H9 (cell line): ENCODE results near the gene TNFAIP3. TPM values are rescaled to one million over a fixed set of nuclear protein-coding genes. Genes with fewer than 3 reads are reported as not detected.

Source experiments
- DNase-seq: peaks from one replicate; pipeline ENCODE4 v3.0.0-alpha.2; 2017
- H2AFZ ChIP-seq: one replicate; pipeline ENCODE4 v1.6.1; 2013; ENCODE audit warnings: mild to moderate bottlenecking, low read length, control low read depth, moderate library complexity
- H2AK5ac ChIP-seq: 2 replicates; pipeline ENCODE4 v1.6.1; 2013; ENCODE audit warnings: low read length, control low read depth, mixed read lengths; ENCODE audit not compliant: insufficient read length
- H2BK120ac ChIP-seq: one replicate; pipeline ENCODE4 v1.6.1; 2013; ENCODE audit warnings: low read depth, mild to moderate bottlenecking, low read length, control low read depth, inconsistent platforms; ENCODE audit not compliant: poor library complexity, severe bottlenecking
- H2BK12ac ChIP-seq: 2 replicates; pipeline ENCODE4 v1.6.1; 2013; ENCODE audit warnings: low read length, control low read depth, mixed read lengths, low read depth; ENCODE audit not compliant: insufficient read length
- H2BK15ac ChIP-seq: 2 replicates; pipeline ENCODE4 v1.6.1; 2013; ENCODE audit warnings: low read depth, low read length, control low read depth
- H2BK20ac ChIP-seq: one replicate; pipeline ENCODE4 v1.6.1; 2013; ENCODE audit warnings: low read depth, mild to moderate bottlenecking, low read length, control low read depth, inconsistent platforms; ENCODE audit not compliant: poor library complexity, severe bottlenecking
- H2BK5ac ChIP-seq: 2 replicates; pipeline ENCODE4 v1.6.1; 2013; ENCODE audit warnings: low read length, control low read depth, mixed read lengths; ENCODE audit not compliant: insufficient read length
- H3K14ac ChIP-seq: 2 replicates; pipeline ENCODE4 v1.6.1; 2013; ENCODE audit warnings: low read length, control low read depth; ENCODE audit not compliant: insufficient read depth
- H3K18ac ChIP-seq: 2 replicates; pipeline ENCODE4 v1.6.1; 2013; ENCODE audit warnings: low read depth, mild to moderate bottlenecking, mixed read lengths, low read length, control low read depth; ENCODE audit not compliant: insufficient read length
- H3K23ac ChIP-seq: 2 replicates; pipeline ENCODE4 v1.6.1; 2013; ENCODE audit warnings: low read length, control low read depth, mixed read lengths, low read depth; ENCODE audit not compliant: insufficient read length
- H3K23me2 ChIP-seq: 2 replicates; pipeline ENCODE4 v1.6.1; 2013; ENCODE audit warnings: low read depth, mild to moderate bottlenecking, mixed read lengths, low read length, control low read depth; ENCODE audit not compliant: insufficient read length, poor library complexity, severe bottlenecking
- H3K27ac ChIP-seq: 2 replicates; pipeline ENCODE4 v1.5.1; 2013; ENCODE audit warnings: low read length, control low read depth, mixed read lengths, low read depth; ENCODE audit not compliant: insufficient read length
- H3K27me3 ChIP-seq: 2 replicates; pipeline ENCODE4 v1.6.1; 2013; ENCODE audit warnings: low read length, control low read depth, inconsistent platforms; ENCODE audit not compliant: insufficient read depth
- H3K4ac ChIP-seq: 2 replicates; pipeline ENCODE4 v1.6.1; 2013; ENCODE audit warnings: low read depth, mild to moderate bottlenecking, control low read depth, inconsistent platforms, low read length, moderate library complexity
- H3K4me1 ChIP-seq: 2 replicates; pipeline ENCODE4 v1.6.1; 2013; ENCODE audit warnings: low read length, control low read depth, inconsistent platforms; ENCODE audit not compliant: insufficient read depth
- H3K4me2 ChIP-seq: 2 replicates; pipeline ENCODE4 v1.6.1; 2013; ENCODE audit warnings: low read length, control low read depth, mixed read lengths; ENCODE audit not compliant: insufficient read length, insufficient read depth
- H3K56ac ChIP-seq: 2 replicates; pipeline ENCODE4 v1.6.1; 2013; ENCODE audit warnings: low read depth, mild to moderate bottlenecking, mixed read lengths, low read length, control low read depth; ENCODE audit not compliant: insufficient read length
- H3K79me1 ChIP-seq: 2 replicates; pipeline ENCODE4 v1.6.1; 2013; ENCODE audit warnings: low read depth, mild to moderate bottlenecking, moderate library complexity, low read length, control low read depth, inconsistent platforms; ENCODE audit not compliant: insufficient read depth, poor library complexity, severe bottlenecking
- H3K79me2 ChIP-seq: 2 replicates; pipeline ENCODE4 v1.6.1; 2013; ENCODE audit warnings: low read length, control low read depth, inconsistent platforms; ENCODE audit not compliant: insufficient read depth
- H3K9ac ChIP-seq: 2 replicates; pipeline ENCODE4 v1.6.1; 2013; ENCODE audit warnings: low read length, control low read depth, mixed read lengths; ENCODE audit not compliant: insufficient read length; ENCODE audit errors: extremely low read depth
- H3K9me3 ChIP-seq: one replicate; pipeline ENCODE4 v1.6.1; 2013; ENCODE audit warnings: low read depth, low read length, inconsistent platforms; ENCODE audit not compliant: control insufficient read depth
- H3T11ph ChIP-seq: one replicate; pipeline ENCODE4 v1.6.1; 2013; ENCODE audit warnings: mild to moderate bottlenecking, low read length, control low read depth, inconsistent platforms
- H4K20me1 ChIP-seq: one replicate; pipeline ENCODE4 v1.6.1; 2013; ENCODE audit not compliant: control insufficient read depth, insufficient read length, insufficient read depth
- H4K5ac ChIP-seq: 2 replicates; pipeline ENCODE4 v1.6.1; 2013; ENCODE audit warnings: low read depth, mild to moderate bottlenecking, mixed read lengths, low read length, control low read depth; ENCODE audit not compliant: insufficient read length
- H4K8ac ChIP-seq: replicated peaks from 2 replicates; pipeline ENCODE4 v1.6.1; 2013; ENCODE audit warnings: low read length, control low read depth, mixed read lengths, low read depth; ENCODE audit not compliant: insufficient read length
- H4K91ac ChIP-seq: 2 replicates; pipeline ENCODE4 v1.6.1; 2013; ENCODE audit warnings: low read depth, mild to moderate bottlenecking, moderate library complexity, mixed read lengths, low read length, control low read depth; ENCODE audit not compliant: insufficient read length
- H3K27ac Mint-ChIP-seq, 3 experiments: 2 replicates in 2 of 3; 3 replicates in 1 of 3; pipeline ENCODE4 v1.8.0; 2020 to 2021; ENCODE audit warnings: mixed read lengths in 3 of 3, mild to moderate bottlenecking in 1 of 3, moderate library complexity in 1 of 3
- H3K27me3 Mint-ChIP-seq: 2 replicates; pipeline ENCODE4 v1.8.0; 2021; ENCODE audit warnings: low read depth, mild to moderate bottlenecking, moderate library complexity, mixed read lengths
- H3K36me3 Mint-ChIP-seq, 3 experiments: 2 replicates in 2 of 3; 3 replicates in 1 of 3; pipeline ENCODE4 v1.8.0; 2020 to 2021; ENCODE audit warnings: low read depth in 3 of 3, mixed read lengths in 3 of 3; ENCODE audit not compliant: insufficient read depth in 1 of 3
- H3K4me1 Mint-ChIP-seq, 2 experiments: 2 replicates each; pipeline ENCODE4 v1.8.0; 2020; ENCODE audit warnings: mixed read lengths in 2 of 2
- H3K4me3 Mint-ChIP-seq, 2 experiments: 2 replicates in 1 of 2; 3 replicates in 1 of 2; pipeline ENCODE4 v1.8.0; 2020 to 2021; ENCODE audit warnings: mild to moderate bottlenecking in 2 of 2, mixed read lengths in 2 of 2, moderate library complexity in 1 of 2
- H3K9me3 Mint-ChIP-seq, 2 experiments: 2 replicates in 1 of 2; 3 replicates in 1 of 2; pipeline ENCODE4 v1.8.0; 2020; ENCODE audit warnings: mild to moderate bottlenecking in 2 of 2, mixed read lengths in 2 of 2, moderate library complexity in 1 of 2
- CTCF ChIP-seq: fragments of 200-600 bp; sonication (generic); conservative IDR thresholded peaks from 3 replicates; pipeline ENCODE4 v1.8.0; 2021; ENCODE audit warnings: antibody characterized with exemption, mild to moderate bottlenecking
- WGBS: extraction: QIAGEN DNeasy Blood & Tissue Kit; methylation state at CpG from one replicate; pipeline ENCODE4 v1.1.7; 2013; ENCODE audit warnings: missing lambda C conversion rate, low lambda C conversion rate, mixed read lengths; ENCODE audit not compliant: insufficient read length; ENCODE audit errors: extremely low coverage; 5-methylcytosine and 5-hydroxymethylcytosine counted together
- total RNA-seq: library from RNA; stranded (reverse); gene quantifications from 2 replicates; pipeline ENCODE4 v1.2.1, GENCODE V29; 2021

Gene TNFAIP3
- total RNA-seq, 1 experiment from 2014 or later = 3.7 TPM

- Mint-ChIP-seq H3K27me3 (peaks cover 5% of the 10 kb centered on the region; the same call in 1 of the 2 replicates), H3K36me3 (peaks cover 0 to 27% (median 0%) of the 10 kb centered on the region in 3 experiments; a peak in 4 of 7 replicates), H3K27ac (no peak overlapping the region), H3K4me3 (no peak overlapping the region), H3K9me3 (no peaks in the 10 kb centered on the region), H3K4me1 (peaks cover 18 to 19% of the 10 kb centered on the region in 2 experiments)
- Histone ChIP-seq H2AFZ (no peak overlapping the region), H3K4ac (no peak overlapping the region), H3K23ac (no peak overlapping the region), H3K4me2 (no peak overlapping the region), H3K23me2 (no peaks in the 10 kb centered on the region), H4K20me1 (no peaks in the 10 kb centered on the region), H3T11ph (no peak overlapping the region), H3K9ac (no peak overlapping the region), H2BK12ac (no peak overlapping the region), H2AK5ac (no peak overlapping the region), H3K27ac (no peak overlapping the region), H3K18ac (no peak overlapping the region), H2BK15ac (no peak overlapping the region), H4K91ac (no peak overlapping the region), H2BK120ac (no peak overlapping the region), H3K79me2 (no peaks in the 10 kb centered on the region), H4K8ac (no peak overlapping the region), H2BK5ac (no peak overlapping the region), H3K9me3 (no peaks in the 10 kb centered on the region), H3K14ac (no peak overlapping the region), H3K56ac (no peak overlapping the region), H3K4me1 (peaks cover 5% of the 10 kb centered on the region; the same call in 1 of the 2 replicates), H3K27me3 (no peaks in the 10 kb centered on the region), H2BK20ac (no peak overlapping the region), H3K79me1 (no peaks in the 10 kb centered on the region), H4K5ac (no peak overlapping the region)
- no CpG with 5 or more reads among the region's 2 CpGs for WGBS
- no peak for DNase-seq
- no peak for TF ChIP-seq CTCF
Measured at GRCh38 chr6:137876547-137876946, 9.5 kb downstream of the TNFAIP3 start.
